HepG2 (cell line): ENCODE results near the gene CAST. TPM values are rescaled to one million over a fixed set of nuclear protein-coding genes. Genes with fewer than 3 reads are reported as not detected.

Source experiments
- ATAC-seq: fragments of 200-7000 bp; cut with Tn5 transposase; 3 replicates; pipeline ENCODE4 v1.9.1; 2020; ENCODE audit warnings: mild to moderate bottlenecking, moderate library complexity
- BruUV-seq: library from RNA; stranded (reverse); fragments of 400-500 nt; replicated peaks from 2 replicates; lab custom pipeline; 2021; lab: Mats Ljungman, UMichigan
- CTCF ChIA-PET: fragments of 300-600 bp; formaldehyde crosslinking; extraction: SDS; loops from one replicate; lab custom pipeline; 2021; ENCODE audit warnings: low total read pairs, inconsistent platforms, low intra/inter-chr PET ratio; lab: Yijun Ruan, JAX
- POLR2A ChIA-PET: fragments of 350-600 bp; sonication (Branson Sonifier 250); formaldehyde crosslinking; loops from one replicate; lab custom pipeline; 2020; ENCODE audit warnings: antibody characterized with exemption, inconsistent platforms; lab: Yijun Ruan, JAX
- DNase-seq: peaks from one replicate; pipeline ENCODE4 v3.0.0-alpha.2; 2015; ENCODE audit warnings: low spot score
- FAIRE-seq: peaks from 3 replicates; lab custom pipeline; 2011; peaks lifted over from hg19 to GRCh38; lab: Jason Lieb, UNC
- H2AFZ ChIP-seq: one replicate; pipeline ENCODE4 v1.6.1; 2011; ENCODE audit warnings: low read length, inconsistent platforms
- H3K27ac ChIP-seq: fragments of 300-600 bp; 3 replicates; pipeline ENCODE4 v1.8.0; 2011; ENCODE audit warnings: mixed run types, mild to moderate bottlenecking, mixed read lengths, low read length, inconsistent platforms; ENCODE audit not compliant: insufficient read depth; ENCODE audit errors: extremely low read length
- H3K27me3 ChIP-seq, 2 experiments: fragments of 200-600 bp in 1 of 2; 2 replicates in 1 of 2; 3 replicates in 1 of 2; pipeline versions ENCODE4 v1.6.0 to v1.8.0; 2011; ENCODE audit warnings: low read length in 2 of 2, mild to moderate bottlenecking in 2 of 2, moderate library complexity in 2 of 2, inconsistent platforms in 1 of 2; ENCODE audit not compliant: insufficient read depth in 2 of 2, control insufficient read depth in 1 of 2
- H3K36me3 ChIP-seq, 2 experiments: fragments of 200-600 bp in 1 of 2; replicated peaks in 1 of 2; 2 replicates in 1 of 2; 3 replicates in 1 of 2; pipeline versions ENCODE4 v1.5.1 to v1.8.0; 2011; ENCODE audit warnings: low read length in 2 of 2, inconsistent platforms in 1 of 2; ENCODE audit not compliant: insufficient read depth in 2 of 2, control insufficient read depth in 1 of 2
- H3K4me1 ChIP-seq: 2 replicates; pipeline ENCODE4 v1.5.1; 2012; ENCODE audit warnings: low read length, inconsistent platforms; ENCODE audit not compliant: insufficient read depth
- H3K4me2 ChIP-seq: 2 replicates; pipeline ENCODE4 v1.6.0; 2011; ENCODE audit warnings: low read depth, low read length, inconsistent platforms
- H3K4me3 ChIP-seq, 3 experiments: fragments of 200-600 bp in 1 of 3; sonication (generic), shearing (Covaris generic) in 1 of 3; replicated peaks in 1 of 3; 2 replicates each; pipeline ENCODE4 v1.5.1; 2011 to 2016; ENCODE audit warnings: low read length in 3 of 3, inconsistent platforms in 2 of 3, low read depth in 2 of 3, mild to moderate bottlenecking in 2 of 3, control low read depth in 1 of 3, mixed read lengths in 1 of 3; ENCODE audit not compliant: insufficient read depth in 1 of 3
- H3K79me2 ChIP-seq: one replicate; pipeline ENCODE4 v1.6.1; 2011; ENCODE audit warnings: low read length, inconsistent platforms; ENCODE audit not compliant: insufficient read depth
- H3K9ac ChIP-seq: 2 replicates; pipeline ENCODE4 v1.6.0; 2011; ENCODE audit warnings: mild to moderate bottlenecking, low read depth, low read length, inconsistent platforms; ENCODE audit not compliant: insufficient read depth
- H3K9me3 ChIP-seq: 2 replicates; pipeline ENCODE4 v1.5.1; 2012; ENCODE audit warnings: mild to moderate bottlenecking, low read length
- H4K20me1 ChIP-seq: 2 replicates; pipeline ENCODE4 v1.6.0; 2011; ENCODE audit warnings: inconsistent platforms, mild to moderate bottlenecking, low read length, moderate library complexity; ENCODE audit not compliant: insufficient read depth
- FOXA1 ChIP-seq, 2 experiments: fragments of 450-650 bp in 1 of 2; sonication (generic) in 1 of 2; formaldehyde crosslinking in 1 of 2; IDR thresholded peaks; 2 replicates each; pipeline versions ENCODE4 v1.4.0 to v1.6.1; 2016 to 2020; ENCODE audit warnings: missing genetic modification reagents in 1 of 2
- HIC2 ChIP-seq: sonication (generic); formaldehyde crosslinking; IDR thresholded peaks from 2 replicates; pipeline ENCODE4 v1.9.0; 2022; ENCODE audit warnings: low read depth, missing genetic modification reagents
- HNF4A ChIP-seq: sonication (generic); formaldehyde crosslinking; IDR thresholded peaks from 2 replicates; pipeline ENCODE4 v1.4.0; 2020; ENCODE audit warnings: missing genetic modification reagents
- PRPF4 ChIP-seq: fragments of 200-400 bp; formaldehyde crosslinking; IDR thresholded peaks from 2 replicates; pipeline ENCODE4 v1.6.1; 2016; ENCODE audit warnings: low read length, low read depth; ENCODE audit not compliant: poor library complexity, severe bottlenecking
- TOE1 ChIP-seq: sonication (generic); formaldehyde crosslinking; IDR thresholded peaks from 2 replicates; pipeline ENCODE4 v1.4.0; 2020; ENCODE audit warnings: mild to moderate bottlenecking, missing genetic modification reagents
- ZNF225 ChIP-seq: sonication (generic); formaldehyde crosslinking; IDR thresholded peaks from 2 replicates; pipeline ENCODE4 v1.4.0; 2020; ENCODE audit warnings: mild to moderate bottlenecking, missing genetic modification reagents
- WGBS: methylation state at CpG from one replicate; pipeline ENCODE4 v1.1.6; 2017; ENCODE audit warnings: low lambda C conversion rate; 5-methylcytosine and 5-hydroxymethylcytosine counted together
- in situ Hi-C: cut with HindIII; loops from 2 replicates; pipeline ENCODE4 v1.10.0; 2017; ENCODE audit warnings: low pct_unique_long_range_greater_than_20kb; ENCODE audit not compliant: extremely low pct_ligation_motif_present
- intact Hi-C: fragments of 100-400 bp; cut with micrococcal nuclease; formaldehyde crosslinking; loops from one replicate; pipeline ENCODE4 v1.10.0; 2022; ENCODE audit not compliant: unreplicated experiment
- polyA plus RNA-seq, 8 experiments: library from polyadenylated mRNA; depleted of rRNA in 3 of 8; stranded (reverse) in 7 of 8; unstranded in 1 of 8; fragments of >200 nt; fragmentation: Illumina TruSeq in 4 of 8; extraction: Trizol in 4 of 8; gene quantifications; 2 replicates each; pipeline versions ENCODE4 v1.2.1 to v1.2.3, GENCODE V29; 2011 to 2016; ENCODE audit warnings: low read depth in 4 of 8, missing spikeins in 1 of 8, mixed read lengths in 1 of 8; ENCODE audit not compliant: insufficient read depth in 1 of 8
- total RNA-seq, 5 experiments: library from RNA; depleted of rRNA; stranded (reverse); fragments of >200 nt; fragmentation: Illumina TruSeq; extraction: Trizol; gene quantifications; 2 replicates each; pipeline ENCODE4 v1.2.3, GENCODE V29; 2016; ENCODE audit warnings: low read depth in 1 of 5

The CAST gene
- total and polyA plus RNA-seq, 2 of the 13 experiments (the other 11 are each of a cell fraction or from before 2014, with no cell fraction given), result 42.1 to 67.6 TPM

GRCh38 chr5:96641368-96642280 is 20.6 kb upstream of the CAST start:
- no peak overlapping the region for H3K27ac ChIP-seq
- H3K27me3 ChIP-seq, result no peaks in the 10 kb centered on the region
- no peaks in the 10 kb centered on the region for H3K9me3 ChIP-seq
- H3K4me1 ChIP-seq, result peaks cover 15% of the 10 kb centered on the region
- TF ChIP-seq PRPF4, result no peak
- TF ChIP-seq HNF4A (CRISPR knock-in tag), result 0 out of 2 replicates have a peak, but pooled peaks have one; percentile 18
- no peak for TF ChIP-seq ZNF225 (CRISPR knock-in tag)
- no peak for TF ChIP-seq HIC2
- no peak for TF ChIP-seq FOXA1 (IDR thresholded peaks at IDR 0.05)
- 0 out of 2 replicates have a peak, but pooled peaks have one; percentile 30 for TF ChIP-seq FOXA1 (CRISPR knock-in tag; IDR thresholded peaks at IDR 0.05)
- no peak for TF ChIP-seq TOE1 (CRISPR knock-in tag)
- CTCF ChIA-PET, result no interaction called here
- intact Hi-C loops, result no loop called here
- WGBS, result 0% methylated on average over 5 of the region's 5 CpGs
- in situ Hi-C loops, result no loop called here
- no peak for FAIRE-seq
- H3K9ac ChIP-seq, result no peak overlapping the region
- ATAC-seq, result peak; percentile 70
- no peaks in the 10 kb centered on the region for H4K20me1 ChIP-seq
- no peaks in the 10 kb centered on the region for H3K36me3 ChIP-seq
- H3K4me2 ChIP-seq, result no peak overlapping the region
- no peak for DNase-seq
- no peak overlapping the region for H3K4me3 ChIP-seq
- H3K79me2 ChIP-seq, result no peaks in the 10 kb centered on the region
- no TSS peak for BruUV-seq
- POLR2A ChIA-PET, result no interaction called here
- H2AFZ ChIP-seq, result no peak overlapping the region
